ENCODE data around the gene TMC1.
A peak's percentile ranks its signal among the peaks of the same experiment; 100 is the strongest.
"Not testable (repeated sequence)": the region's sequence is repeated elsewhere in the genome, so short reads cannot be mapped to it uniquely, and the experiment has no call there.

The TMC1 gene

DNA sequence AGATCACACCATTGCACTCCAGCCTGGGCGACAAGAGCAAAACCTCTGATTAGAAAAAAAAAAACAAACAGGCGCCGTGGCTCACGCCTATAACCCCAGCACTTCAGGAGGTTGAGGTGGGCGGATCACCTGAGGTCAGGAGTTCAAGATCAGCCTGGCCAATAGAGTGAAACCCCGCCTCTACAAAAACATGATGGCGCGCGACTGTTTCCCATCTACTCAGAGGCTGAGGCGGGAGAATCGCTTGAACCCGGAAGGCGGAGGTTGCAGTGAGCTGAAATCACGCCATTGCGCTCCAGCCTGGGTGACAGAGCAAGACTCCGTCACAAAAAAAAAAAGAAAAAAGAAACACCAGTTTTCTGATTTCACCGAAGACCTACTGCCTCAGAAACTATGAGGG is at the start of gene TMC1:
Gene TMC1, plus strand, starts transcription at position 193 of the 400 bp plus-strand sequence. CDS start 127,041 bp downstream, outside the sequence.
- DNase-seq, result not testable (repeated sequence)

DNA sequence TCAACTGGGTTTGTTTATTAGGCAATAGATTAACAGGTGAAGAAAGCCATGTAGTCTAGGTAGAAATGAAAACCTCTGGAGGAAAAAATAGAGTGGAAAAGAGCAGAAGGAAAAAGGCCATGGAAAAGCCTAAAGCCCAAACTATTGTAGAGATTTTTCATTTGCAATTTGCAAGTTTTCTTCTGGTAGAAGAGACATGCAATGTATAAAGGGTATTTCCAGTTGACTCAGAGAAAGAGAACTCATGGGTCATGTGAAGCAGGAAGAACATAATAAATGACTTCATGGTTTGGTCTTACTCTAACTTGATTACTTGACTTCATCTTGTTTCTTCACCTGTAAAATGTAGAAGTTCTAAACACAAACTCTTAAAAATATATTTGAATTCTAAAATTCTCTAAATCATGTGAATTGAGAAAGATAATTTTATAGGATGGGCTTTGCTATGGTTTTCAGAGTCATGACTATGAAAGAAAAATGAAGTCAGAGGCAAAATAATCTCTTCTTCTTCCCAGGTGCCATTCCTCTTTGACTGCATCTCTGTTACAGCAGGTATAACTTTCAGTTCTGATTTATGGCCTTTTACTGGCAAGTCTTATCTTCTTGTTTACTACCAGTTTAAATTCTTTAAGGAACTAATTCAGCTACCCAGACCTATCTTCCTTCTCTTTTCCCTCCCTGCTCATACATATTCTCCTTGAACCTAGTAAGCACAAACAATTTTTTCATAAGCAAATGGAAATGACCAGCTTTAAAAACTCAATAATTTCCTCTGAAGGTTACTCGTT is 47.7 kb upstream of the TMC1 start:
- DNase-seq, result no peak

DNA sequence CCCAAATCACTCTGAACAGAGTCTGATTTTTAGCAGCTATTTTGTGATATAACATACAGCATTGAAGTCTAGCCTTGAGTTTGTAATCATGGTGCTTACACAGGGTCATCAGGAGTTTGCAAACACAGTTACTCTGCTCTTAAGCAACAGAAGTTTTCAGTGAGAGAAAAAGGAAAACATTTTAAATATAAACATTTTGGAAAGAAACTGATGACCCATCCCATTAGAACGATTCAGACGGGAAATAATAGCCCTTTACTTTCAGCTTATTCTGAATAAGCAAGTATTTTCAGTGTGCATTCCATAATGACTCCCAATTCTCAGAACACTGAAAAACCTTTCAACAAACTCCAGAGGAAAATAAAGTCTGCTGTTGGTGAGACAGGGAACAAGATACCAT is 46.7 kb upstream of the TMC1 start:
- DNase-seq, result no peak

DNA sequence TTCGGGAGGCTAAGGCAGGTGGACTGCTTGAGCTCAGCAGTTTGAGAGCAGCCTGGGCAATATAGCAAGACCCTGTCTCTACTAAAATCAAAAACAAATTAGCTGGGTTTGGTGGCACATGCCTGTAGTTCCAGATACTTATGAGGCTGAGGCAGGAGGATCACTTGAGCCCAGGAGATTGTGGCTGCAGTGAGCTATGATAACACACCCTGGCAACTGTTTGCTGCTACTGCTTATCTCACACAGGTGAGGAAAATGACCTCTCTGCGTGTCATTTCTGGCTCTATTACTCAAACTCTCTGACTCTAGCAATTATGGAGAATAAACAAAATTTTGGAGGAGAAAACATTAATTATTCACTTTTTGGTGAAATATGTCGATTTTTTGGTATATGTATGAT is 45.3 kb upstream of the TMC1 start:
- no peak for DNase-seq

DNA sequence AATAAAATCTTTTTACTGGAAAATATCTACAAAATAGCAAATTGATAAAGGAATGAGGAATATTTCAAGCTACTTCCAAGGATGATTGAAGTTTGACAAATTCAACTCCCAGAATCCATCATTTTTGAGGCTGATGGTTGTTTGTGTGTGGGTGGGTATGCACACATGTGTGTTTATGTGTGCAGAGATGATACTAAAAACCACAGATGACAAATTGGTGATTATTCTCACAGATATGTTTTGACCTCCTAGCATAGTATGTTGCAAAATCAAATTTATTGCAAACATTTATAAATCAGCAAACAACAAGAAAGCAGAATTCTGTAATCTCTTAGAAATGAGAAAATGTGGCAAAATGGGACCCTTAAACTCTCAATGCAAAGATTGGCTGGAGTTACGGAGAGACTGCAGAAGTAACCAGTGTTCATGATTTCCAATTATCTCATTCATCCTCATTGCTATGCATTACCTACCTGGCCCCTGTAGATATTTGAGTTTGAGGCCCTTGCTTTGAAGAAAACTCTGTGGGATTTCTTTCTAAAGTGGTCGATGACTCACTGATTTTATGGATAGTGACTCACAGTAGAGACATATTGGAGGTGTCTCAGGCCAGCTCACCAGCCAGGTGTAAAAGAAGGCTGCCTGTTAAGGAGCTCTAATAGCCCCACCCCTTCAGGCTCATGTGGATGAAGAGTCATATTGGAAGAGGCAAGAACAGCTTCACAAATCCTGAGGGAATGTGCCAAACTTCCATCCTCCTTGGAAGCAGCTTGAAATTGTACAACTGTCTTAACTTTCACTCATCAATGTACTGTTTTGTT is 44.6 kb upstream of the TMC1 start:
- DNase-seq, result no peak

DNA sequence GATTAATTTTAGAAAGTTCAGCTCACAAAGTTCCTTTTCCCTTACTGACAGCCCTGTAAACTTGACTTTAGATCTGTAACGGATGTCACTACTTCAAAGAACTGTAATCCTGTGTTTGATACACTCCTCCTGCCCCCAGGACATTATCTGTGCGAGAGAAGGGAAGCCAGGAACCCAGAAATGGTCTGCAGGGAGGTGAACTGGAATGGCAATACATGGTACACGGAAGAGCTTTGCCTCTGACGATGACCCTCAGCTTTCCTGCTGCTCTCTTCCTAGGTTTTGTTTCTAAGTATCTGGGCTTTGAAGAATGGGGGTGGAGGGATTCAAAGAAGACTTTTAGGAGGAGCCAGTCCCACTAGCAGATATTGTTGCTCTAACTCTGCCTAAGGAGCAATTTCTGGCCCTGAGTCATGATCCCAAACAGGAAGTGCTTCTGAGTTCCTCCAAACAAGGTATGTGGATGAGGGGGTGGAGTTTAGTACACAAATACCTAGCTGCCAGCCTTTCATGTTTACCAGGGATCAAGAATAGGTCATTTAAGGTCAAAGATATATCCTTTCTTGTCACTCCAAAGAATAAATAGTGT is 43.4 kb upstream of the TMC1 start:
- DNase-seq, result no peak

DNA sequence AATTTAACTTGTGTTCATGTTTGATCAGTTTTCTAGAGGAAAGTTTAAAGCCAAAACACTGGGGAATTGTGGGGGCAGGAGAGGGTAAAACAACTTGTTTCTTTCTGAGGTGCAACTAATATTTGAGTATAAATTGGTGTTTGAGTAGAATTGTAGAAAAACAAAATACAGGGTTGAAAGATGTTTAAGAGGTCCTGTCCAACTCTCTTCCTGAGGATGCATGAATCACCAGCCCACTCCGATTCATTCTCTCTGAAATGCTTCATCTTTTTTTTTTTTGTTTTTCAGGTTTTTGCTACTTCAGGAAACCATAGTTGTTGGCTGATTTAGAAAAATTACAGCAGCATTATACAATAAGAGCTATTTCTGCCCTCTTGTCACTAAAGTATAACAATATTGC is 42.4 kb upstream of the TMC1 start:
- no peak for DNase-seq

DNA sequence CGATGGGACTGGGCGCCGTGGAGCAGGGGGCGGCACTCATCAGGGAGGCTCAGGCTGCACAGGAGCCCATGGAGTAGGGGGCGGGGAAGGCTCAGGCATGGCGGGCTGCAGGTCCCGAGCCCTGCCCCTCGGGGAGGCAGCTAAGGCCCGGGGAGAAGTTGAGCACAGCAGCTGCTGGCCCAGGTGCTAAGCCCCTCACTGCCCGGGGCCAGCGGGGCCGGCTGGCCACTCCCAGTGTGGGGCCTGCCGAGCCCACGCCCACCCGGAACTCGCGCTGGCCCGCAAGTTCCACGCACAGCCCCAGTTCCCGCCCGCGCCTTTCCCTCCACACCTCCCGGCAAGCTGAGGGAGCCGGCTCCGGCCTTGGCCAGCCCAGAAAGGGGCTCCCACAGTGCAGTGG is 41.1 kb upstream of the TMC1 start:
- not testable (repeated sequence) for DNase-seq

DNA sequence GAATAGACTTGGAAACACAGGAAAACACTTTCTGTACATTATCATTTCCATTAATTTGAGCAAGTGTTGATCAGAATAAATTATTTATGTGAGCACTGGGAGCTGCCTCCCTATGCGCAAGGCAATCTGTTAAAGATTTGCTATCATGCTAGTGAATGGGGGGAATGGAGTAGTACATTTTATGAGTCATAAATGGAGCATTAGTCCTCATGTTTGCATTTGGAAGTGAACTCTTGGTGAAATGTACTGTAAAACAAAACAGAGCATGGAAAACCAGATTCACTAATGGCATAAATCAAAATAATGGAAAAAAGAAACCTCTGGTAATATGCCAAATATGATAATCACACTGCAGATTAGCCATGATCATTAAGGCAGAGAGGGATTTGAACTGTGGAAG is 40.5 kb upstream of the TMC1 start:
- DNase-seq, result no peak

DNA sequence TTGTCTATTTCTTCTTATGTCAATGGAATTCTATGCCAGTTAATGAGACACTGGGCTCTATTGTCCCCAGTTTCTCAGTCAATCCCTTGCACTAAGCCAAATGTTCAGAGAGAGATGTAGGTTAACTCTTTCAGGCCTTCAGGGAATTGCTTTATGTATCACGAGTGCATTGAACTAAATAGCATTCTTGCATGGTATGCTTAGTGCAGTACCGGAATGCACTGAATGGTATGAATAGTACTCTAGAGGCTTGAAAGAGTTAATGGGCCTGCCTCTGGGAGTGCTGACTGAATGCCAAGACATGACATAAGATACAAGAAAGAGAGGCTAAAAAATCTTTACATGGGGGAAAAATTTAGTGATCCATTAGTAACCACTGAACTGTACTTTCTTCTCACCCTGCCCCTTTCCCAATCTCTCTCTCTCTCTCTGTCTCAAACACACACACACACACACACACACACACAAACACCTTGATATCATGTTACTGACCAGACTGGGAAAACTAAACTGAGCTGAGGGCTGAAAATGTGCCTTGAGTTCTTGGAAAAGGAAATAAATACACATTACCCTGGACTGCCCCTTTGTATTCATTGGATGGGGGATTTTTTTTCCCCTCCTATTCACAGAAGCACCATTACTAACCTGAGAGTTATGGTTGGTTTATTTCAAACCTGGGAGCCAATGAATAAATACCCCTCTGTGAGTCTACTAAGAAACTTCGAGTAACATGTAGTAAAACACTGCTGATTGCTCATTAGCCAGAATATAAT is 35.4 kb upstream of the TMC1 start:
- DNase-seq, result no peak

DNA sequence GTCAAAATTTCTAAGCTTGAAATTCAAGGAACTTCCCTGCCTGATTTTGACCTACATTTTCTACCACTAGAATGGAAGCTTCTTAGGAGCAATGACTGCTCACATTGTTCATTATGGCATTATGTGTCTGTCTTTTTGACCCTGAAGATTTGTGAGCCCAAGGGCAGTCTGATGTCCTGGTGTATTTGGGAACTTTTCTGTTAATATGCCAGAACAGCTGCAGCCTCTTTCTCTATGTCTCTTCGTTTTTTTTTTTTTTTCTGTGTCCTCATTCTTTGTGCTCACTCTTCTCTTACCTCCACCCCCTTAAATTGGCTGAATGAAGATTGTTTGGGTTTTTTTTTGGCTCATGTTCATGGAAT is 34.8 kb upstream of the TMC1 start:
- DNase-seq, result no peak

DNA sequence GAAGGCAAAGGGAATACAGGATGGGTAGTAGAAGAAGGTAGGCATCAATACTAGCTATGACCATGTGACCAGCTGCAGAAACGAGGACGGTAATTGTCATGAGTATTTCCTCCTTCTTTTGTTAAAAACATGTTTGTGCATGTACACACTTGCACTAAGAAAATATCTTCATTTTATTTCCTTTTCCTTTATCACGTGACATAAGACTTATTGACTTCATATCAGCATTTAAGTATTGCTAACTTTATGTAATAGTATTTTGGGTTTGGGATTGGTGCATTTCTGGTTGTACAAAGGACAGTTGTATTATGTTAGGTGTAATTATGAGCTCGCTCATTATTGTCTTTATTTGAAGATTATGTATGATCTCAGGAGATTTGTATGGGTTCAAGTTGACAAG is 33.7 kb upstream of the TMC1 start:
- DNase-seq, result peak; percentile 9

DNA sequence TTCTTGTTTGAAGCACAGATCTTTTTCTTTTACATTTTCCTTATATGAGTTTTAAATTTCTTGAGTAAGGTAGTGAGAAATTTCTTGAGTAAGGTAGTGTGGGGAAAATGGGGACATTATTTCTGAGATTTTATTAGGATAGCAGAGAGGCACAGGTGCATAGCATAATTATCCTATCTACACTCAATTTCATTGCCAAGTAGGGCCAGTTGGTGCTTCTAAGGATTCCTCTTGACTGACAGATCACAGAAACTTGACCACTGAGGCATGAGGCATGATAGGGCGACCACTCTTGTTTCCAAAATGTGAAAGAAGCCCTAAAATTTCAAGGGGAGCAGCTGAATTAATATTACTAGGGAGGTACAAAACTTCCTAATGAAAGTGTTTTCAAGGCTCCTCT is 31.4 kb upstream of the TMC1 start:
- DNase-seq, result no peak

DNA sequence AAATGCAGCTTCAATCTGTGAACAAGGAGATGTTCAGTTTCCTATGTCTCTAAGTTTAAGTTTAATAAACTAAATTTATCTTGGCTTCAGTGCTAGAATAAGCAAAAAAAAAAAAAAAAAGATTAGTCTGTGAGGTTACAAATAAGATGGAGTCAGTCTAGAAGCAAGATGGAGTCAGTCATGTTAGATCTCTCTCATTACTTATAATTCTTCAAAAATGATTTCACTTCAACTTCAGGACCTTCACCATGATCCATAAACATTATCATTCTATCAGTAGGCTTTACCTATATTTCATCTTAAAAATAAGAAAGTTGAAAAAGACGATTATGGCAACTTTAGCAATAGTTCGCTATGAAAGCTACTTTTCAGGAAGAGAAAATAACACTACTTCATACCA is 30.2 kb upstream of the TMC1 start:
- DNase-seq, result no peak

DNA sequence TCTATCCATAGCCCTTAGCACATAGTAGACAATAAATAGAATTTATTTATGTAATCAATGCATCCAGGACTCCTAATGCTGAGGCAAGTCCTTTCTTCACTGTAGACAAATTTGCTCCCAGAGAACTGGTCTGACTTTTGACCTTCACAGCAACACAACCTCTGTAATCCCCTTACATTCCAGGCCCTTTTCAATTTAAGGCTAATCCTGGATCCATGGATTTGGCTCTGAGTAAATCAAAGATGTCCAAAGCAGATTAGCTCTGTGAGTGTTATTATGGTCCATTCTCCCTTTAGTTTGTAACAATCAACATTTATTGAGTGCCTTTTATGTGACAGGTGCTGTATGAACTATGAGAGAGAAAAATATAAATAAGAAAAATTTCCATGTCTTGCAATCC is 27.4 kb upstream of the TMC1 start:
- DNase-seq, result no peak

DNA sequence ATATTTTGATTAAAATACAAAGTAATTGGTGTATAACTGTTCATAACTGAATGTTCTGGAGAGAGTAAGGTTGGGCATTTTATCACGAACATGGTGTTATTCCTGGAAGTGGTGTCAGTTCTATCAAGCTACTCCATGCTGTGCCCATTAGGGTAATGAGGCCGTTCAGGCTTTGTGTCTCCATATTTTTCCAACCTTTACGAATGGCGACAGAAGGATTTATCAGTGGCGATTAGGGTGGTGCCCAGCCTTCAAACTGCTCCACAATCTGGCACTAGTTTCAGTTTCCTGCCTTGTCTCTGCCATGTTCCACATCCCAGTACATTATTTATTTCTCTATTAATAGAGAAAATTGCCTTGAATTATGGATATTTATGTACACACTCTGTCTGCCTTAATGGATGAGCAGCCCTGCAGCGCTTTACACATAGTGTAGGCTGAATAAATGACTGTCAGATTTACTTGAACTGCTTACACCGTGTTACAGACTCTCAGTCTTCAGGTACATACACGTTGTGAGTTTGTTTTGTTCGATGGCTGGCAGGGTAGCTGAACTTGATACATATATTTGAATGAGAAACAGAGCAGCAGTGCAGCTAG is 23.9 kb upstream of the TMC1 start:
- DNase-seq, result no peak

DNA sequence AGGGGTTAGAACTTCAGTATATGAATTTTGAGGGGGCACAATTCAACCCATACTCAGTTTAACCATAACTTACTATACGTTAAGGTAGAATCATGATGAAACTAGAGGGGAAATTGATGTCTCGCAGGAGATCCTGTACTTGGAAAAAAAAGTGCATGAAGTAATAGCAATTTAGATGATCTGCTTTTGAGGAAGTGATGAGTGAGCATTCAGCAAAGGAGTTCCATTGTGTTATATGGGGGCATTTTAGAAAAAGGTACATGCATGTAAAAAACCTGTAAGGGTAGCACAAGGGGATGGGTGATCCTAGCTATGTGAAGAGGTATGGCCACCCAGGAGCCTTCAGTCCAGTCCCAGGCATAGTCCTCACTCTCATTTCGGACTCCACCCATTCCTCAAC is 14.8 kb upstream of the TMC1 start:
- DNase-seq, result no peak

DNA sequence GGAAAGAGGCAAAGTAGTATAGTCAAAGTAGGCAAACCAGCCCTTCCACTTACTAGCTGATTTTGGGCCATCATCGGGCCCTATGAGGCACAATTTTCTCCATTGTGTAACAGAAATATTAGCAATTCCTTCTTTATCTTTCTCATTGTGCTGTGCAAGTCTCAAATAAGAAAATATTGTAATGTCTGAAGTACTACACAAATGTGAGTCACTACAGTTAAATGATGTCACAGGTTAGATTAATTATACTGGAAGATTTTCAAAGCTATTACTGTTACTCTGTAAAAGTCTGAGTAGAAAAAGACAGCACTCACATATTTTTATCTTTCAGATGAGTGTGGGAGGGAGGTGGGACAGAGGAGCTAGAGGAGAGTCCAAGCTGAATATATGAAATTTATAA is 12.4 kb upstream of the TMC1 start:
- no peak for DNase-seq

DNA sequence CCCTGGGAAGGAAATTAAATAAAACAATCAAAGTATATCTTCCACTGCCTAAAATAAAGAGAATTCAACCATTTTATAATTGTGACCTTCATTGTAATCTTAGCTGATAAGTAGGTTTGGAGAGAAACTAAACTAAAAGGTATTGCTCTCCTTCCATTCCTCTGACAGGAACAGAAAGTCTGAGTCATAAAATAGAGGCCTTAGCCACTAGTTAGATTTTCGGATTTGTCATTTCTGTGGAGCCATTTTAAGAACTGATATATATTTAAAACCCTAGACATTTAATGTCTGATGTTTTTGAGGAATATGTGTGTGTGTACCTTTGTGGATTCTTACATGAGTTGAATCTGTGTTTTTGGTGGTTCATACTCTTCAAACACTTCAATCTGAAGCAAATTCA is 11.8 kb upstream of the TMC1 start:
- no peak for DNase-seq

DNA sequence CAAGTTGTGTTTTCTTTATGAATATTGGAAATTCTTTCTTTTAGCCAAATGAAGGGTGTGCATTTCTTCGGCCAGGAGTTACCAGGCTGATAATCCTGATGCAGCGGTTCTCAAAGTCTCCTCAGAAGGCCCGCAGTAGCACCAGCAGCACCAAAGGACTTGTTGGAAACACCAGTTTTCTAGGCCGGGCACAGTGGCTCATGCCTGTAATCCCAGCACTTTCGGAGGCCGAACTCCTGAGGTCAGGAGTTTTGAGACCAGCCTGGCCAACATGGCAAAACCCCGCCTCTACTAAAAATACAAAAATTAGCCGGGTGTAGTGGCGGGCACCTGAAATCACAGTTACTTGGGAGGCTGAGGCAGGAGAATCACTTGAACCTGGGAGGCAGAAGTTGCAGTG is 397 bp upstream of the TMC1 start:
- not testable (repeated sequence) for DNase-seq

DNA sequence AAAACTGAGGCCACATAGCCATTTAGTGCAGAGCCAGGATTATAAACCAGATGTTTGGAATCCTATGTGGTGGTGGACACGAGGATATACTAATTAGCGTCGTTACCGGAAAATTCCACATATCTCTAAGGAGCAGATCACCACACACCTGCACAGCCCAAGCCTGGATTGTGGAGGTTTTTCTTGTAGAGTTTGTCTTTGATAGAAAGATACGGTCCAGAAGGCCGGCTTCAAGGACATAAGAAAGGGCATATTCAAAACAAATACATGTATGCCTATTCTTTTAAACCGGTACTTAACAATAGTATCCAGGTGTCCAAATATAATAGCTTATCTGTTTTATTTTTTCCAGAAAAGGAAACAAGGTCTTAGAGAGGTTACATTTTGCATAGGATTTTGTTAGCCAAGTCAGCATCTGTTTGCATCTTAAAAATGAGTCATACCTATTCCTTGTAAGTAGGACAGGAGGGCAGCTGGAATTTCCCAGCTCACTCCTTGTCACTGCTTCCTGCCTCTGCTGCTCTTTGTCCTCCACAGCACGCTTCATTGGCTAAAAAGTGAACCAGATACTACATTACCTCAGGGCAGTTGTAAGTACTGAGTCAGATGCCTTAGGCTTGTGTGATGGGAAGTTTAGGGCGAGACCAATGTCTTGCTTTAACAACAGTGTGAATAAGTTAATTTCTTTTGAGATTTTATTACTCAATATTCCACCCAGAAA is 3.6 kb downstream of the TMC1 start:
- no peak for DNase-seq
